Measurements from ENCODE around the gene SH3GL3.

- TF ChIP-seq POLR2A (IDR thresholded peaks at IDR 0.05) (no peak), CTCF (IDR thresholded peaks at IDR 0.05) (no peak)
Measured at GRCh38 chr15:83487519-83487918, 40.4 kb downstream of the SH3GL3 start.

Data from adrenal gland (tissue), 5 donors.